K562 (cell line): ENCODE data around the gene C1QTNF12. TPM values are rescaled to one million over a fixed set of nuclear protein-coding genes. Genes with fewer than 3 reads are reported as not detected.

Experiments used
- BMI1 ChIP-seq: fragments of 150-350 bp; IDR thresholded peaks from 2 replicates; pipeline ENCODE4 v1.6.1; 2014; ENCODE audit warnings: low read length
- NCOR1 ChIP-seq: fragments of 450-650 bp; IDR thresholded peaks from 2 replicates; pipeline ENCODE4 v1.6.1; 2016; ENCODE audit warnings: mild to moderate bottlenecking, moderate library complexity
- PCBP1 ChIP-seq: fragments of 200-400 bp; formaldehyde crosslinking; IDR thresholded peaks from 2 replicates; pipeline ENCODE4 v1.6.1; 2018; ENCODE audit warnings: mild to moderate bottlenecking, low read depth, low read length; ENCODE audit not compliant: poor library complexity, severe bottlenecking
- PTBP1 ChIP-seq: fragments of 200-400 bp; formaldehyde crosslinking; IDR thresholded peaks from 2 replicates; pipeline ENCODE4 v1.6.1; 2017; ENCODE audit warnings: low read depth, low read length
- SIX5 ChIP-seq, 2 experiments: IDR thresholded peaks; 2 replicates each; pipeline ENCODE4 v1.6.1; 2011; ENCODE audit warnings: low read length in 2 of 2, borderline replicate concordance in 1 of 2, low read depth in 1 of 2, mild to moderate bottlenecking in 1 of 2, moderate library complexity in 1 of 2; ENCODE audit not compliant: insufficient read depth in 1 of 2
- SMARCA5 ChIP-seq: fragments of 450-650 bp; IDR thresholded peaks from 2 replicates; pipeline ENCODE4 v1.6.1; 2016
- STAT5A ChIP-seq: IDR thresholded peaks from 2 replicates; pipeline ENCODE4 v1.6.1; 2012; ENCODE audit warnings: low read length, inconsistent platforms, borderline replicate concordance
- TARDBP ChIP-seq: fragments of 450-650 bp; IDR thresholded peaks from 2 replicates; pipeline ENCODE4 v1.6.1; 2016
- TOE1 ChIP-seq, 2 experiments: fragments of 450-650 bp in 1 of 2; sonication (generic) in 1 of 2; formaldehyde crosslinking in 1 of 2; IDR thresholded peaks; 2 replicates each; pipeline versions ENCODE4 v1.7.1 to v1.8.0; 2016 to 2022; ENCODE audit warnings: borderline replicate concordance in 2 of 2, mild to moderate bottlenecking in 2 of 2, antibody characterized with exemption in 1 of 2, inconsistent platforms in 1 of 2, low read depth in 1 of 2, missing genetic modification reagents in 1 of 2, moderate library complexity in 1 of 2
- ZBTB11 ChIP-seq, 3 experiments: fragments of 200-800 bp in 1 of 3; fragments of 250-450 bp in 1 of 3; fragments of 450-650 bp in 1 of 3; sonication (Bioruptor Pico) in 1 of 3; sonication (Bioruptor generic) in 1 of 3; formaldehyde crosslinking in 1 of 3; IDR thresholded peaks; 2 replicates each; pipeline versions ENCODE4 v1.6.1 to v1.8.0; 2016 to 2022; ENCODE audit warnings: mild to moderate bottlenecking in 2 of 3, missing genetic modification characterization in 2 of 3, missing compliant biosample characterization in 1 of 3, moderate library complexity in 1 of 3
- ZNF507 ChIP-seq: conservative IDR thresholded peaks from 2 replicates; pipeline ENCODE4 v1.6.1; 2017; ENCODE audit warnings: missing genetic modification characterization, missing compliant biosample characterization
- ZNF551 ChIP-seq: fragments of 250-450 bp; sonication (Bioruptor Pico); IDR thresholded peaks from 2 replicates; pipeline ENCODE4 v1.5.0; 2021; ENCODE audit warnings: mild to moderate bottlenecking, moderate library complexity
- ZNF592 ChIP-seq: fragments of 450-650 bp; IDR thresholded peaks from 2 replicates; pipeline ENCODE4 v1.6.1; 2017; ENCODE audit warnings: antibody characterized with exemption, mild to moderate bottlenecking
- ZNF699 ChIP-seq: fragments of 250-450 bp; sonication (Bioruptor Pico); IDR thresholded peaks from 2 replicates; pipeline ENCODE4 v1.8.0; 2021; ENCODE audit warnings: mild to moderate bottlenecking, moderate library complexity; ENCODE audit not compliant: insufficient replicate concordance
- polyA plus RNA-seq, 8 experiments: library from polyadenylated mRNA; depleted of rRNA in 4 of 8; stranded (reverse) in 5 of 8; unstranded in 3 of 8; fragments of >200 nt; fragmentation: Nextera tagmentation in 2 of 8; fragmentation: Illumina TruSeq in 1 of 8; extraction: Ambion mirVana in 2 of 8; extraction: Trizol in 1 of 8; gene quantifications; 2 replicates each; pipeline versions ENCODE4 v1.2.1 to v1.2.3, GENCODE V29; 2011 to 2014; ENCODE audit warnings: inconsistent platforms in 1 of 8, missing spikeins in 1 of 8
- total RNA-seq, 7 experiments: library from RNA; depleted of rRNA in 6 of 7; stranded (reverse); fragments of >200 nt in 6 of 7; fragmentation: Illumina TruSeq in 2 of 7; extraction: Trizol in 2 of 7; gene quantifications; 2 replicates each; pipeline versions ENCODE4 v1.2.1 to v1.2.3, GENCODE V29; 2011 to 2021; ENCODE audit warnings: low replicate concordance in 1 of 7
- TF ChIP-seq, protein P1 (sequence below): IDR thresholded peaks from 3 replicates; pipeline ENCODE4 v1.6.1; 2011; ENCODE audit warnings: borderline replicate concordance, mild to moderate bottlenecking, moderate library complexity; ENCODE audit not compliant: insufficient read length; ENCODE audit errors: extremely low read depth

Gene C1QTNF12
- total and polyA plus RNA-seq, 9 of the 15 experiments (the other 6 are each of a cell fraction or from before 2014, with no cell fraction given): 0.11 to 4.3 (median 0.93) TPM; not detected in 3

DNA sequence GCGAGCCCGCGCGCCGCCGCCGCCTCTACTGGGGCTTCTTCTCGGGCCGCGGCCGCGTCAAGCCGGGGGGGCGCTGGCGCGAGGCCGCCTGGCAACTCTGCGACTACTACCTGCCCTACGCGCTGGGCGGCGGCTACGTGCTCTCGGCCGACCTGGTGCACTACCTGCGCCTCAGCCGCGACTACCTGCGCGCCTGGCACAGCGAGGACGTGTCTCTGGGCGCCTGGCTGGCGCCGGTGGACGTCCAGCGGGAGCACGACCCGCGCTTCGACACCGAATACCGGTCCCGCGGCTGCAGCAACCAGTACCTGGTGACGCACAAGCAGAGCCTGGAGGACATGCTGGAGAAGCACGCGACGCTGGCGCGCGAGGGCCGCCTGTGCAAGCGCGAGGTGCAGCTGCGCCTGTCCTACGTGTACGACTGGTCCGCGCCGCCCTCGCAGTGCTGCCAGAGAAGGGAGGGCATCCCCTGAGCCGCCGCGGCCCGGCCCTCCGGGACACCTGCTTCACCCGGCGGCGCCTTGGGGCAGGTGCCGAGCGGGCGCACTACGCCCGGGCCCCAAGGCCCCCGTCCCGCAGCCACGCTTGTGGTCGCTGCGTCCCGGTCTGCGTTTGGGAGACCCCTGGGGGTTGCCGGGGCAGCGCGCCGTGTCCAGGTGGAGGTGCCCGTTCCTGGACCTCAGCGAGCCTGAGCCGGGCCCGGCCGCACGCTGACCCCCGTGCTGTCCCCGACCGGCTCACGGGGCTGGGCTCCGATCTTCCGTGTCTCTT, 13.5 kb downstream of the C1QTNF12 start (continued):
- no peak for TF ChIP-seq ZBTB11 (CRISPR knock-in tag; IDR thresholded peaks at IDR 0.05)
- TF ChIP-seq ZNF699: no peak
- no peak for TF ChIP-seq TOE1 (IDR thresholded peaks at IDR 0.05; ENCODE audit: borderline replicate concordance)
- TF ChIP-seq TOE1 (CRISPR knock-in tag; IDR thresholded peaks at IDR 0.05; ENCODE audit: borderline replicate concordance, low read depth): no peak
- TF ChIP-seq PCBP1: peak; percentile 21
- no peak for TF ChIP-seq NCOR1
- no peak for TF ChIP-seq STAT5A
- TF ChIP-seq SIX5 (IDR thresholded peaks at IDR 0.05; ENCODE audit: borderline replicate concordance in 1 of 2, insufficient read depth in 1 of 2, low read depth in 1 of 2, low read length in 2 of 2): no peak
- TF ChIP-seq ZNF551 (CRISPR knock-in tag): no peak
- no peak for TF ChIP-seq BMI1
- no peak for TF ChIP-seq TARDBP
- TF ChIP-seq, protein P1, sequence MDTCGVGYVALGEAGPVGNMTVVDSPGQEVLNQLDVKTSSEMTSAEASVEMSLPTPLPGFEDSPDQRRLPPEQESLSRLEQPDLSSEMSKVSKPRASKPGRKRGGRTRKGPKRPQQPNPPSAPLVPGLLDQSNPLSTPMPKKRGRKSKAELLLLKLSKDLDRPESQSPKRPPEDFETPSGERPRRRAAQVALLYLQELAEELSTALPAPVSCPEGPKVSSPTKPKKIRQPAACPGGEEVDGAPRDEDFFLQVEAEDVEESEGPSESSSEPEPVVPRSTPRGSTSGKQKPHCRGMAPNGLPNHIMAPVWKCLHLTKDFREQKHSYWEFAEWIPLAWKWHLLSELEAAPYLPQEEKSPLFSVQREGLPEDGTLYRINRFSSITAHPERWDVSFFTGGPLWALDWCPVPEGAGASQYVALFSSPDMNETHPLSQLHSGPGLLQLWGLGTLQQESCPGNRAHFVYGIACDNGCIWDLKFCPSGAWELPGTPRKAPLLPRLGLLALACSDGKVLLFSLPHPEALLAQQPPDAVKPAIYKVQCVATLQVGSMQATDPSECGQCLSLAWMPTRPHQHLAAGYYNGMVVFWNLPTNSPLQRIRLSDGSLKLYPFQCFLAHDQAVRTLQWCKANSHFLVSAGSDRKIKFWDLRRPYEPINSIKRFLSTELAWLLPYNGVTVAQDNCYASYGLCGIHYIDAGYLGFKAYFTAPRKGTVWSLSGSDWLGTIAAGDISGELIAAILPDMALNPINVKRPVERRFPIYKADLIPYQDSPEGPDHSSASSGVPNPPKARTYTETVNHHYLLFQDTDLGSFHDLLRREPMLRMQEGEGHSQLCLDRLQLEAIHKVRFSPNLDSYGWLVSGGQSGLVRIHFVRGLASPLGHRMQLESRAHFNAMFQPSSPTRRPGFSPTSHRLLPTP: no peak
- no peak for TF ChIP-seq ZNF592
- no peak for TF ChIP-seq PTBP1
- TF ChIP-seq ZNF507 (tag): 0 out of 2 replicates have a peak, but pooled peaks have one; percentile 2
- TF ChIP-seq SMARCA5: no peak
